SU-DHL-6 (cell line): ENCODE data around the gene LRBA.
"Not testable (repeated sequence)": the region's sequence is repeated elsewhere in the genome, so short reads cannot be mapped to it uniquely, and the experiment has no call there.

ENCODE experiments used
- H2AFZ ChIP-seq: fragments of 200-600 bp; sonication (generic); 2 replicates; pipeline ENCODE4 v1.6.1; 2014; ENCODE audit warnings: low read depth, mild to moderate bottlenecking, moderate library complexity, mixed read lengths, antibody characterized with exemption, low read length; ENCODE audit not compliant: severe bottlenecking
- H3F3A ChIP-seq: fragments of 200-600 bp; shearing (Covaris generic); 2 replicates; pipeline ENCODE4 v1.6.0; 2016; ENCODE audit warnings: antibody characterized with exemption, mild to moderate bottlenecking; ENCODE audit not compliant: insufficient read depth
- H3K27ac ChIP-seq: fragments of 200-600 bp; sonication (generic); 2 replicates; pipeline ENCODE4 v1.5.1; 2016; ENCODE audit warnings: low read depth, mild to moderate bottlenecking, low read length, moderate library complexity, mixed read lengths
- H3K27me3 ChIP-seq: fragments of 200-600 bp; sonication (generic), shearing (Covaris generic); 2 replicates; pipeline ENCODE4 v1.6.0; 2014; ENCODE audit warnings: mild to moderate bottlenecking, low read length
- H3K36me3 ChIP-seq: fragments of 200-600 bp; sonication (generic); 2 replicates; pipeline ENCODE4 v1.6.1; 2014; ENCODE audit warnings: mild to moderate bottlenecking, low read length, mixed read lengths
- H3K4me2 ChIP-seq: fragments of 300-600, 200-600 bp; shearing (Covaris generic), sonication (generic); 2 replicates; pipeline ENCODE4 v1.6.0; 2014; ENCODE audit warnings: low read length, low read depth, mild to moderate bottlenecking; ENCODE audit not compliant: poor library complexity, severe bottlenecking
- H3K4me3 ChIP-seq: fragments of 200-600 bp; sonication (generic); 2 replicates; pipeline ENCODE4 v1.5.1; 2014; ENCODE audit warnings: antibody characterized with exemption, low read length, mild to moderate bottlenecking, mixed read lengths; ENCODE audit not compliant: insufficient read depth, poor library complexity, severe bottlenecking
- H3K79me2 ChIP-seq: fragments of 200-600 bp; sonication (generic); 2 replicates; pipeline ENCODE4 v1.6.1; 2014; ENCODE audit warnings: mild to moderate bottlenecking, low read length, moderate library complexity; ENCODE audit not compliant: insufficient read depth
- H3K9ac ChIP-seq: fragments of 200-600 bp; sonication (generic); 2 replicates; pipeline ENCODE4 v1.7.0; 2014; ENCODE audit warnings: mild to moderate bottlenecking, low read length
- H3K9me2 ChIP-seq: fragments of 200-600 bp; sonication (generic); replicated peaks from 2 replicates; pipeline ENCODE4 v1.6.1; 2014; ENCODE audit warnings: low read length; ENCODE audit not compliant: insufficient read depth
- H3K9me3 ChIP-seq: fragments of 200-600 bp; sonication (generic); 2 replicates; pipeline ENCODE4 v1.6.1; 2014; ENCODE audit warnings: low read length, mixed read lengths; ENCODE audit not compliant: insufficient read depth
- H4K20me1 ChIP-seq: fragments of 200-600 bp; sonication (generic); 2 replicates; pipeline ENCODE4 v1.6.1; 2014; ENCODE audit warnings: low read depth, mild to moderate bottlenecking, antibody characterized with exemption, low read length, moderate library complexity, mixed read lengths
- CTCF ChIP-seq: fragments of 200-600 bp; sonication (generic); IDR thresholded peaks from one replicate; pipeline ENCODE4 v1.5.1; 2017; ENCODE audit warnings: antibody characterized with exemption, mild to moderate bottlenecking, low read length, moderate library complexity; ENCODE audit not compliant: insufficient read depth, poor library complexity, severe bottlenecking
- EZH2phosphoT487 ChIP-seq: fragments of 200-600 bp; sonication (generic), shearing (Covaris generic); conservative IDR thresholded peaks from 2 replicates; pipeline ENCODE4 v1.6.1; 2018; ENCODE audit warnings: mild to moderate bottlenecking, antibody characterized with exemption, low read length, moderate library complexity, mixed read lengths

The LRBA gene

GRCh38 chr4:151034829-151035228, 19.7 kb upstream of the LRBA start:
- no peaks in the 10 kb centered on the region for H3K79me2 ChIP-seq
- no peaks in the 10 kb centered on the region for H3K9me3 ChIP-seq
- H3F3A ChIP-seq, result no peaks in the 10 kb centered on the region
- H3K27ac ChIP-seq, result no peak overlapping the region
- H3K9ac ChIP-seq, result no peak overlapping the region
- H3K27me3 ChIP-seq, result no peaks in the 10 kb centered on the region
- H2AFZ ChIP-seq, result no peak overlapping the region
- no peak overlapping the region for H3K4me3 ChIP-seq
- H3K9me2 ChIP-seq, result no peaks in the 10 kb centered on the region
- H3K36me3 ChIP-seq, result no peaks in the 10 kb centered on the region
- TF ChIP-seq CTCF (no peak), EZH2phosphoT487 (no peak)
- no peaks in the 10 kb centered on the region for H4K20me1 ChIP-seq
- no peak overlapping the region for H3K4me2 ChIP-seq

DNA sequence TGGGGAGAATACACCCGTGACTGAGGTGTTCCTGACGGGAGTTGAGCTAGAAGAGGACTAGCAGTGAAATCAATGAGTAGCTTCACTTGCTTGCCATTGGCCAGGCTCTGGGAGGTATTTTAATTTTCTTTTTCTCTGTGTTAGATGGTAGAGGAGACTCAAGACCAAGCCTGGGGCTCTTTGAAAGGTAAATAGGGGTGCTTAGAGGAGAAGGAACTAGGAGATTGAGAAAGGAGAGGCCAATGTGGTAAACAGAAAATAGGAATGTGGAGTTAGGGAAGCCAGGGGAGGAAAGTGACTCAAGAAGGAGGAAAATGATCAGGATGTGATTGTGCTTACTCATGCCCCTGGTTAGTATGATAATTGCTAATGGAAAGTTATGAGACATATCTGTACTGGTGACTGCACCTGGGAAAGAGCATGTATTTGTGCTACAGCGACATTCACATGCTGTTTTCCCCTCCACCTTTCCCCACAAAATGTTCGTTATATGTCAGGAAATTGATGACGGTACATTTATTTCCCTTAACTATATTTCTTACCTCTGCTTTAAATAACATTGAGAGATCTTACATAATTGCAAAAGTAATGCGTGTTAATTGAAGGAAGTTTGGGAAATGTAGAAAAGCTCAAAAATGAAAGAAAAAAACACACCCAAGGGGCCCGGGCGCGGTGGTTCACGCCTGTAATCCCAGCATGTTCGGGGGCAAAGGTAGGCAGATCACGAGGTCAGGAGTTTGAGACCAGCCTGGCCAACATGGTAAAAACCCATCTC, 16.9 kb upstream of the LRBA start:
- no peak overlapping the region for H3K4me2 ChIP-seq
- TF ChIP-seq EZH2phosphoT487, result no peak
- TF ChIP-seq CTCF, result no peak
- no peaks in the 10 kb centered on the region for H3K36me3 ChIP-seq
- no peaks in the 10 kb centered on the region for H4K20me1 ChIP-seq
- no peaks in the 10 kb centered on the region for H3K27me3 ChIP-seq
- no peak overlapping the region for H2AFZ ChIP-seq
- no peak overlapping the region for H3K27ac ChIP-seq
- H3F3A ChIP-seq, result no peaks in the 10 kb centered on the region
- H3K9ac ChIP-seq, result no peak overlapping the region
- no peaks in the 10 kb centered on the region for H3K9me2 ChIP-seq
- H3K79me2 ChIP-seq, result no peaks in the 10 kb centered on the region
- H3K9me3 ChIP-seq, result no peaks in the 10 kb centered on the region
- H3K4me3 ChIP-seq, result no peak overlapping the region

DNA sequence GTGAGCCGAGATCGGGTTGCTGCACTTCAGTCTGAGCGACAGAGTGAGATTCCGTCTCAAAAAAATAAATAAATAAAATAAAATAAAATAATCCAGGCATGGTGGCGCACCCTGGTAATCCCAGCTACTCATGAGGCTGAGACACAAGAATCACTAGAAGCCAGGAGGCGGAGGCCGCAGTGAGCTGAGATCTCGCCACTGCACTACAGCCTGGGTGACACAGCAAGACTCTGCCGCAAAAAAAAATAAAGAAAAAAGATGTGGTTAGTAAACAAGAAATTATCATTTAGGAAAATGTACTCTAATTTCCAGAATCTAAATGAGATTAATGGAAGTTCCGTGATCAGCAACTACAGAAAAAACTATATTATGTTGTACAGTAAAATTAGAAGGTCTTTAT, 14.5 kb upstream of the LRBA start:
- Histone ChIP-seq H2AFZ (no peak overlapping the region), H4K20me1 (no peaks in the 10 kb centered on the region), H3K9me2 (no peaks in the 10 kb centered on the region), H3K27me3 (no peaks in the 10 kb centered on the region), H3K9me3 (no peaks in the 10 kb centered on the region), H3K4me2 (no peak overlapping the region), H3K4me3 (no peak overlapping the region), H3K79me2 (no peaks in the 10 kb centered on the region), H3K27ac (no peak overlapping the region), H3K36me3 (no peaks in the 10 kb centered on the region), H3K9ac (no peak overlapping the region), H3F3A (no peaks in the 10 kb centered on the region)
- TF ChIP-seq CTCF (no peak), EZH2phosphoT487 (no peak)

DNA sequence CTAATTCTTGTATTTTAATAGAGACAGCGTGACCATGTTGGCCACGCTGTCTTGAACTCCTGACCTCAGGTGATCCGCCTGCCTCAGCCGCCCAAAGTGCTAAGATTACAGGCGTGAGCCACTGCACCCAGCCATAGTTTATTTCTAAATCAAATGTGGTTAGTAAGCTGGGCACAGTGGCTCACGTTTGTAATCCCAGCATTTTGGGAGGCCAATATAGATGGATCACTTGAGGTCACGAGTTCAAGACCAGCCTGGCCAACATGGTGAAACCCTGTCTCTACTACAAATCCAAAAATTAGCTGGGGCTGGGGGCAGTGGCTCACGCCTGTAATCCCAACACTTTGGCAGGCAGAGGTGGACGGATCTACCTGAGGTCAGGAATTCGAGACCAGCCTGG, 13.9 kb upstream of the LRBA start:
- not testable (repeated sequence) for H3K9me3 ChIP-seq, H3K27ac ChIP-seq, H3K4me3 ChIP-seq, H3K27me3 ChIP-seq, H4K20me1 ChIP-seq, H3K9me2 ChIP-seq, H3K9ac ChIP-seq, H2AFZ ChIP-seq, H3K79me2 ChIP-seq, H3K36me3 ChIP-seq, H3F3A ChIP-seq, H3K4me2 ChIP-seq
